Activated CD8-positive, alpha-beta T cell treated with anti-CD3 and anti-CD28 coated beads for 36 hours (primary cell): ENCODE measurements around the gene QPCT. TPM values are rescaled to one million over a fixed set of nuclear protein-coding genes. Genes with fewer than 3 reads are reported as not detected.

ENCODE experiments used
- ATAC-seq: fragments of 200-7000 bp; cut with Tn5 transposase; one replicate; pipeline ENCODE4 v1.10.0; 2021; ENCODE audit warnings: mild to moderate bottlenecking, moderate library complexity
- CTCF ChIA-PET: fragments of 350-600 bp; sonication (Branson Sonifier 250); formaldehyde crosslinking; loops from one replicate; lab custom pipeline; 2021; ENCODE audit warnings: antibody characterized with exemption; lab: Charles Lee
- POLR2A ChIA-PET: fragments of 350-600 bp; sonication (Branson Sonifier 250); formaldehyde crosslinking; loops from one replicate; lab custom pipeline; 2021; ENCODE audit warnings: antibody characterized with exemption; lab: Charles Lee
- DNase-seq: peaks from one replicate; pipeline ENCODE4 v3.0.0-alpha.2; 2020
- H3K27ac Mint-ChIP-seq: one replicate; pipeline ENCODE4 v1.8.0; 2021; ENCODE audit warnings: mild to moderate bottlenecking, mixed read lengths
- H3K27me3 Mint-ChIP-seq: one replicate; pipeline ENCODE4 v1.8.0; 2021; ENCODE audit warnings: mixed read lengths
- H3K36me3 Mint-ChIP-seq: one replicate; pipeline ENCODE4 v1.8.0; 2021; ENCODE audit warnings: low read depth, mixed read lengths
- H3K4me1 Mint-ChIP-seq: one replicate; pipeline ENCODE4 v1.8.0; 2021; ENCODE audit warnings: low read depth, mixed read lengths
- H3K4me3 Mint-ChIP-seq: one replicate; pipeline ENCODE4 v1.8.0; 2021; ENCODE audit warnings: mild to moderate bottlenecking, moderate library complexity, mixed read lengths
- H3K9me3 Mint-ChIP-seq: one replicate; pipeline ENCODE4 v1.8.0; 2021; ENCODE audit warnings: mixed read lengths
- CTCF ChIP-seq: fragments of 200-600 bp; IDR thresholded peaks from one replicate; pipeline ENCODE4 v1.8.0; 2022; ENCODE audit warnings: antibody characterized with exemption, mild to moderate bottlenecking
- intact Hi-C: fragments of 100-400 bp; cut with micrococcal nuclease; formaldehyde crosslinking; loops from one replicate; pipeline ENCODE4 v1.10.0; 2022
- total RNA-seq, 2 experiments: library from RNA; stranded (reverse); gene quantifications; one replicate each; pipeline ENCODE4 v1.2.3, GENCODE V29; 2021

QPCT gene
- total RNA-seq, 2 experiments from 2014 or later: 0.29 to 0.56 TPM

GRCh38 chr2:37324536-37324785 is 20.0 kb upstream of the QPCT start:
- peak; percentile 79 for DNase-seq
- Mint-ChIP-seq H3K36me3 (peaks cover 14% of the 10 kb centered on the region), H3K27ac (no peak overlapping the region), H3K9me3 (no peaks in the 10 kb centered on the region), H3K4me3 (peak overlapping the region; percentile 93), H3K4me1 (peaks cover 34% of the 10 kb centered on the region), H3K27me3 (peaks cover 11% of the 10 kb centered on the region)
- intact Hi-C loops: loop anchor here (5.0 kb wide), 1 partner anchor 68 kb away; no protein-coding TSS in a partner anchor
- ChIA-PET POLR2A (interaction anchor here (0.8 to 1.7 kb wide), 10 partner anchors 12 to 168 kb away, joined by 3 to 6 read pairs (median 3); no protein-coding TSS in a partner anchor), CTCF (interaction anchor here (1.2 to 1.3 kb wide), 2 partner anchors 49 to 553 kb away, joined by 3 to 5 read pairs; no protein-coding TSS in a partner anchor)
- TF ChIP-seq CTCF: no peak
- no peak for ATAC-seq

- ATAC-seq: peak; percentile 81
- intact Hi-C loops: loop anchor here (5.0 kb wide), 1 partner anchor 67 kb away; no protein-coding TSS in a partner anchor
- no peaks in the 10 kb centered on the region for H3K9me3 Mint-ChIP-seq
- peaks cover 29% of the 10 kb centered on the region for H3K4me1 Mint-ChIP-seq
- peak; percentile 65 for DNase-seq
- CTCF ChIA-PET: interaction anchor here (1.2 kb wide), 1 partner anchor 552 kb away, joined by 3 read pairs; no protein-coding TSS in a partner anchor
- POLR2A ChIA-PET: interaction anchor here (0.8 to 1.7 kb wide), 8 partner anchors 11 to 66 kb away, joined by 3 to 6 read pairs (median 3); no protein-coding TSS in a partner anchor
- H3K27me3 Mint-ChIP-seq: peaks cover 11% of the 10 kb centered on the region
- peak within 1 kb of the TSS; percentile 94 for H3K27ac Mint-ChIP-seq
- H3K4me3 Mint-ChIP-seq: peak within 1 kb of the TSS; percentile 93
- no peak for TF ChIP-seq CTCF
- peaks cover 12% of the 10 kb centered on the region for H3K36me3 Mint-ChIP-seq
Observed at GRCh38 chr2:37324786-37325624, 19.4 kb upstream of the QPCT start, which contains the start of gene PRKD3. Gene PRKD3 (minus strand): TSS chr2:37324833. CDS start chr2:37316524, 8,309 bp downstream.

- Mint-ChIP-seq H3K27ac (peak overlapping the region; percentile 49), H3K9me3 (no peaks in the 10 kb centered on the region), H3K27me3 (peaks cover 12% of the 10 kb centered on the region), H3K36me3 (peaks cover 10% of the 10 kb centered on the region), H3K4me3 (peak overlapping the region; percentile 74), H3K4me1 (peaks cover 28% of the 10 kb centered on the region)
- ATAC-seq (no peak), DNase-seq (no peak)
- POLR2A ChIA-PET: interaction anchor here (0.7 to 1.7 kb wide), 7 partner anchors 11 to 134 kb away, joined by 3 to 6 read pairs (median 3); no protein-coding TSS in a partner anchor
- CTCF ChIA-PET: interaction anchor here (1.2 to 1.8 kb wide), 2 partner anchors 13 to 552 kb away, joined by 3 to 4 read pairs; no protein-coding TSS in a partner anchor
- intact Hi-C loops: no loop called here
- TF ChIP-seq CTCF: no peak
Observed at GRCh38 chr2:37325625-37326071, 18.8 kb upstream of the QPCT start.

DNA sequence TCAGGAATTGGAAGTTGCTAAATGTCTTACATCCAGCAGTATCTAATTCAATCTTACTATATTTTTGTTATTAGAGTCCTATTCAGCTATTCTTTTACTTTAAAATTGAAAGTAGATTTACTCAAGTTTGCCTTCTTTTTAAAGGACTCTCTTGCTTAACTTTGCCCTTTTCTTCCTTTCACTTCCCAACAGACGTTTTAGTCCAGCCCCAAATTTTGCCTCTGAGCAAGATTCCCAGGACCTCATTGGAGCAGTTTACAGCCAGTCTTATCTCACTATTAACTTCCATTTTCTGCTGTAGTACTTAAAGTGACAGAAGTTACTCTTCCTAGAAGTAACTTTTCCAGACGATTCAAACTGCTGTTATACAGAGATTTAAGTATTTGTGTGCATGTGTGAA is 18.1 kb upstream of the QPCT start:
- intact Hi-C loops: no loop called here
- Mint-ChIP-seq H3K4me1 (peaks cover 26% of the 10 kb centered on the region), H3K4me3 (no peak overlapping the region), H3K36me3 (peaks cover 10% of the 10 kb centered on the region), H3K27me3 (peaks cover 13% of the 10 kb centered on the region), H3K9me3 (no peaks in the 10 kb centered on the region), H3K27ac (no peak overlapping the region)
- ChIA-PET CTCF (interaction anchor here (1.2 to 1.8 kb wide), 2 partner anchors 13 to 60 kb away, joined by 3 to 4 read pairs; no protein-coding TSS in a partner anchor), POLR2A (interaction anchor here (0.7 to 1.6 kb wide), 2 partner anchors 48 to 135 kb away, joined by 3 read pairs; no protein-coding TSS in a partner anchor)
- TF ChIP-seq CTCF: no peak
- DNase-seq (no peak), ATAC-seq (no peak)
